CD4-positive, alpha-beta T cell treated with Interleukin-4 for 1 hour (primary cell): ENCODE measurements around the gene RBM19.

Experiments
- DNase-seq, 2 donors: peaks; one replicate each; pipeline ENCODE4 v3.0.0-alpha.2; 2020 to 2022

RBM19 gene

DNA sequence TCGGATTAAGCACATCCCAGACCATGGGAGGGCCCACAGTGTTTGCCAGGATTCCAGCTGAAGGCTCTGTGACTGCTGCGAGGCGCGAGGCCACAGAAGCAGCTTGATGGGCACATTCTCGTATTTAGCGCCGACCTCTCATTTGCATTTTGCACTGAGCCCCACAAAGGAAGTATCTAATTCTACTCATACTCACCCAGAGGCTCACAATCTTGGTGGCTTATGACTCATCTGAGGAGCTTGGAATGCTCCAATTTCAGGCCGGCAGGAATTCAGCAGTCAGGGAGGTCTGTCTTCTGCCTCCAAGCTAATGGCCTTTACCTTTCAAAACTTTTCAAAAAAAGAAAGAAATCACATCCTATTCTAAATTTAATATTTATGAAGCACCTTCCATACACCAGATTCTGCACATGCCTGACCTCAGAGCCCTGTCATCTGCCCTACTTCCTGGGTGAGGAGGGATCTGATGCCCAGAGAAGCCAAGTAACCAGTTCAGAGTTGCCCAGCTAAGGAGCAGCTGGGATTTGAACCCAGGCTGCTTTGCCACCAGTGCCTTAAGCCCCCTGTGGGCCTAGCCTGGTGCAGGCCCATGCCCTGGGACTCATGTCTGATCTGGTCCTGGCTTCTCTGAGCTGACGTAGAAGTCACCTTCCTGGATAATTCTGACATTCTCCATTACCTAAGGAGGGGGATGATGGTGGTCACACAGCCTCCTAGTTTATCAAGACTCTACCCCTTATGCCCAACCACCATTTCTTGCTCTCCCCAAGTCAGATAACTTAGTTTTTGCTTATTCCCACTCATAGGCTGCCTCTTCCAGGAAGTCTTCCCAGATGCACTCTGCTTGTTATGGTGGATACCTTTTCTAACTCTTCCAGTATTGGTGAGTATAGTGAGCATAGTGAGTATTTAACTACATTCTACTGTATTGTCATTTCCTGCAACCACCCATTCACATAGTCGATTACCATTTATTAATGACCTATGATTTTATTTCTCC, 198.9 kb downstream of the RBM19 start:
- DNase-seq, result no peak
